ENCODE data around the gene RPS6KA3.

Gene RPS6KA3

GRCh38 chrX:20244931-20245330 is 21.8 kb downstream of the RPS6KA3 start:
- DNase-seq: no peak
- no peak overlapping the region for H3K27ac ChIP-seq (ENCODE audit: low read length)
- no peak overlapping the region for H3K4me2 ChIP-seq (ENCODE audit: insufficient read depth, low read length)
- H3K79me2 ChIP-seq (ENCODE audit: insufficient read depth, low read length): peaks cover 84% of the 10 kb centered on the region
- H3K9me3 ChIP-seq (ENCODE audit: insufficient read depth, low read length, severe bottlenecking): no peaks in the 10 kb centered on the region
- H3K9ac ChIP-seq (ENCODE audit: low read depth, low read length): no peak overlapping the region
- H3K27me3 ChIP-seq (ENCODE audit: insufficient read depth, low read length, poor library complexity): no peaks in the 10 kb centered on the region
- no peak for ATAC-seq (ENCODE audit: insufficient read depth, low read depth)
- no peak for TF ChIP-seq CTCF (IDR thresholded peaks at IDR 0.05; ENCODE audit: borderline replicate concordance, extremely low read depth, low read length, poor library complexity, severe bottlenecking)
- TF ChIP-seq EZH2 (IDR thresholded peaks at IDR 0.05; ENCODE audit: borderline replicate concordance, low read depth, low read length, severe bottlenecking): no peak
- H3K36me3 ChIP-seq (ENCODE audit: insufficient read depth, low read length): no peaks in the 10 kb centered on the region; the same call in 1 of the 2 replicates
- no peaks in the 10 kb centered on the region; the same call in 1 of the 2 replicates for H4K20me1 ChIP-seq (ENCODE audit: insufficient read depth, low read length)
- 0 out of 2 replicates have a peak, but pooled peaks cover 2% of the 10 kb centered on the region for H3K4me1 ChIP-seq (ENCODE audit: insufficient read depth, low read length)
- no peak overlapping the region for H3K4me3 ChIP-seq (ENCODE audit: low read depth in 1 of 2, low read length in 2 of 2)
- H2AFZ ChIP-seq (ENCODE audit: low read depth, low read length): no peak overlapping the region

- Histone ChIP-seq H3K79me2 (ENCODE audit: insufficient read depth, low read length) (peaks cover 79% of the 10 kb centered on the region), H3K9me3 (ENCODE audit: insufficient read depth, low read length, severe bottlenecking) (no peaks in the 10 kb centered on the region), H3K27me3 (ENCODE audit: insufficient read depth, low read length, poor library complexity) (no peaks in the 10 kb centered on the region), H3K4me1 (ENCODE audit: insufficient read depth, low read length) (no peaks in the 10 kb centered on the region), H3K4me2 (ENCODE audit: insufficient read depth, low read length) (no peak overlapping the region), H3K4me3 (ENCODE audit: low read depth in 1 of 2, low read length in 2 of 2) (no peak overlapping the region), H3K36me3 (ENCODE audit: insufficient read depth, low read length) (no peaks in the 10 kb centered on the region; the same call in 1 of the 2 replicates), H3K27ac (ENCODE audit: low read length) (no peak overlapping the region), H2AFZ (ENCODE audit: low read depth, low read length) (no peak overlapping the region), H4K20me1 (ENCODE audit: insufficient read depth, low read length) (0 out of 2 replicates have a peak, but pooled peaks cover 3% of the 10 kb centered on the region), H3K9ac (ENCODE audit: low read depth, low read length) (no peak overlapping the region)
- TF ChIP-seq CTCF (IDR thresholded peaks at IDR 0.05; ENCODE audit: borderline replicate concordance, extremely low read depth, low read length, poor library complexity, severe bottlenecking): no peak
- no peak for TF ChIP-seq EZH2 (IDR thresholded peaks at IDR 0.05; ENCODE audit: borderline replicate concordance, low read depth, low read length, severe bottlenecking)
- DNase-seq (no peak), ATAC-seq (ENCODE audit: insufficient read depth, low read depth) (no peak)
These were observed 26.5 kb downstream of the RPS6KA3 start for GRCh38 chrX:20240201-20240600.

- TF ChIP-seq EZH2 (IDR thresholded peaks at IDR 0.05; ENCODE audit: borderline replicate concordance, low read depth, low read length, severe bottlenecking) (no peak), CTCF (IDR thresholded peaks at IDR 0.05; ENCODE audit: borderline replicate concordance, extremely low read depth, low read length, poor library complexity, severe bottlenecking) (no peak)
- Histone ChIP-seq H4K20me1 (ENCODE audit: insufficient read depth, low read length) (0 out of 2 replicates have a peak, but pooled peaks cover 3% of the 10 kb centered on the region), H2AFZ (ENCODE audit: low read depth, low read length) (no peak overlapping the region), H3K36me3 (ENCODE audit: insufficient read depth, low read length) (peaks cover 7% of the 10 kb centered on the region), H3K9ac (ENCODE audit: low read depth, low read length) (no peak overlapping the region), H3K79me2 (ENCODE audit: insufficient read depth, low read length) (peaks cover 65% of the 10 kb centered on the region), H3K4me1 (ENCODE audit: insufficient read depth, low read length) (no peaks in the 10 kb centered on the region), H3K27me3 (ENCODE audit: insufficient read depth, low read length, poor library complexity) (no peaks in the 10 kb centered on the region), H3K4me3 (ENCODE audit: low read depth in 1 of 2, low read length in 2 of 2) (no peak overlapping the region), H3K4me2 (ENCODE audit: insufficient read depth, low read length) (no peak overlapping the region), H3K27ac (ENCODE audit: low read length) (no peak overlapping the region), H3K9me3 (ENCODE audit: insufficient read depth, low read length, severe bottlenecking) (no peaks in the 10 kb centered on the region)
- DNase-seq: no peak
- no peak for ATAC-seq (ENCODE audit: insufficient read depth, low read depth)
These were observed 28.8 kb downstream of the RPS6KA3 start for GRCh38 chrX:20237864-20238263.
